Astrocyte (in vitro differentiated cells and primary cell): ENCODE results near the gene WDR37.

ENCODE experiments used
- EZH2 ChIP-seq: IDR thresholded peaks from 2 replicates; pipeline ENCODE4 v1.6.1; 2012; ENCODE audit warnings: mild to moderate bottlenecking, low read length, inconsistent platforms; ENCODE audit not compliant: insufficient read depth
- TF ChIP-seq, protein P1 (sequence below): IDR thresholded peaks from 2 replicates; pipeline ENCODE4 v1.5.1; 2011; ENCODE audit warnings: low read depth, mild to moderate bottlenecking, inconsistent platforms, low read length, moderate library complexity; ENCODE audit not compliant: insufficient read depth

DNA sequence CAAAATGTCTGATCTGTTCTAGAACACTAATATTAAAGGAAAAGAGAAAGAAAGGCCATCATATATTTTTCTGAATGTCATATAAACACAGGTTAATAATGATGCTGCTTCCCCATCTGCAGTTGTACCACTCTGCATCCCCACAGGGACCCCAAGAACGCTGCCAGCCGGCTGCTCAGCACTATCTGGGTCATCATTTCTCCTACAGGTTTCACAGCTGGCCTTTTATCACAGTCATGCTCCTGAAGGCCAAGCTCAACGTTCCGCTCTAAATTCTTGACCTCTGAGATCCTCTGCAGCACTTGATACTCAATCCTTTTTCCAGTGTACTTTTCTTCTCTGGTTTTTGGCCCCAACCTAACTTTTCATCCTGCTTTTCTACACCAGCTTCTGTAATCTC, 12.0 kb upstream of the WDR37 start:
- TF ChIP-seq, protein P1, sequence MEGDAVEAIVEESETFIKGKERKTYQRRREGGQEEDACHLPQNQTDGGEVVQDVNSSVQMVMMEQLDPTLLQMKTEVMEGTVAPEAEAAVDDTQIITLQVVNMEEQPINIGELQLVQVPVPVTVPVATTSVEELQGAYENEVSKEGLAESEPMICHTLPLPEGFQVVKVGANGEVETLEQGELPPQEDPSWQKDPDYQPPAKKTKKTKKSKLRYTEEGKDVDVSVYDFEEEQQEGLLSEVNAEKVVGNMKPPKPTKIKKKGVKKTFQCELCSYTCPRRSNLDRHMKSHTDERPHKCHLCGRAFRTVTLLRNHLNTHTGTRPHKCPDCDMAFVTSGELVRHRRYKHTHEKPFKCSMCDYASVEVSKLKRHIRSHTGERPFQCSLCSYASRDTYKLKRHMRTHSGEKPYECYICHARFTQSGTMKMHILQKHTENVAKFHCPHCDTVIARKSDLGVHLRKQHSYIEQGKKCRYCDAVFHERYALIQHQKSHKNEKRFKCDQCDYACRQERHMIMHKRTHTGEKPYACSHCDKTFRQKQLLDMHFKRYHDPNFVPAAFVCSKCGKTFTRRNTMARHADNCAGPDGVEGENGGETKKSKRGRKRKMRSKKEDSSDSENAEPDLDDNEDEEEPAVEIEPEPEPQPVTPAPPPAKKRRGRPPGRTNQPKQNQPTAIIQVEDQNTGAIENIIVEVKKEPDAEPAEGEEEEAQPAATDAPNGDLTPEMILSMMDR, result no peak
- no peak for TF ChIP-seq EZH2
